Heart left ventricle (tissue), 13 donors: ENCODE data around the gene COL4A5.

Source experiments
- CTCF ChIP-seq, 12 donors: fragments of 200-600 bp; sonication (generic) in 4 of 12; IDR thresholded peaks; one replicate each; pipeline versions ENCODE4 v1.5.0 to v1.8.0; 2018 to 2022; ENCODE audit warnings: antibody characterized with exemption in 12 of 12, mild to moderate bottlenecking in 5 of 12
- POLR2A ChIP-seq, 2 donors: fragments of 450-650 bp; IDR thresholded peaks; one replicate each; pipeline ENCODE4 v1.6.1; 2017; ENCODE audit warnings: antibody characterized with exemption in 2 of 2, mild to moderate bottlenecking in 2 of 2, moderate library complexity in 2 of 2
- donor health status: ischemic (EF 13 %, LVEDD 7.1; RV severe dilation, severe dysfunction).
- donor health status: DM: no; HTN: yes; CAD: no.
- donor health status: DM: no; HTN: no; CAD: no.
- donor health status: ischemic (EF 25% LVEDD 6.9; RV normal size, moderate dysfunction).
- donor health status: ischemic (EF 25% LVEDD 5.7; RV mildly dilated, moderate dysfunction).
- donor health status: ischemic (EF 35%, LVEDD 5.7; RV mildly dilated, moderate dysfunction).
- donor health status: nonischemic (EF 11% LVEDD 7.7; RV severe dilation, severe dysfunction).
- donor health status: DM: yes; HTN: yes; CAD: no.
- donor health status: PGD.
- donor health status: ischemic (EF 29% LVEDD 5.4; RV normal size, mild dysfunction).
- donor health status: nonischemic (EF 23%, LVEDD 6.1; RV moderate dilation, normal function).

- TF ChIP-seq POLR2A (IDR thresholded peaks at IDR 0.05) = no peak
- TF ChIP-seq CTCF (IDR thresholded peaks at IDR 0.05) = no peak
Measured at GRCh38 chrX:108456971-108457477, 17.4 kb downstream of the COL4A5 start.
